Ishikawa (cell line): ENCODE measurements around the gene TBC1D22B.

Experiments
- CEBPB ChIP-seq: IDR thresholded peaks from 2 replicates; pipeline ENCODE4 v1.6.1; 2012
- CREB1 ChIP-seq: IDR thresholded peaks from 2 replicates; pipeline ENCODE4 v1.6.1; 2012; ENCODE audit warnings: low read depth
- EGR1 ChIP-seq: IDR thresholded peaks from 2 replicates; pipeline ENCODE4 v1.6.1; 2012
- EP300 ChIP-seq: IDR thresholded peaks from 2 replicates; pipeline ENCODE4 v1.6.1; 2012; ENCODE audit warnings: borderline replicate concordance
- FOXM1 ChIP-seq: IDR thresholded peaks from 2 replicates; pipeline ENCODE4 v1.6.1; 2012; ENCODE audit warnings: low read depth, borderline replicate concordance
- NFIC ChIP-seq: IDR thresholded peaks from 2 replicates; pipeline ENCODE4 v1.6.1; 2012
- RAD21 ChIP-seq: IDR thresholded peaks from 2 replicates; pipeline ENCODE4 v1.6.1; 2012; ENCODE audit warnings: low read depth
- TAF1 ChIP-seq: IDR thresholded peaks from 2 replicates; pipeline ENCODE4 v1.6.1; 2012; ENCODE audit warnings: low read depth, mild to moderate bottlenecking
- TCF12 ChIP-seq: IDR thresholded peaks from 2 replicates; pipeline ENCODE4 v1.6.1; 2012; ENCODE audit warnings: low read depth
- TEAD4 ChIP-seq: IDR thresholded peaks from 2 replicates; pipeline ENCODE4 v1.6.1; 2012
- USF1 ChIP-seq: IDR thresholded peaks from 2 replicates; pipeline ENCODE4 v1.6.1; 2012
- YY1 ChIP-seq: IDR thresholded peaks from 2 replicates; pipeline ENCODE4 v1.6.1; 2012; ENCODE audit warnings: low read depth
- ZBTB7A ChIP-seq: IDR thresholded peaks from 2 replicates; pipeline ENCODE4 v1.6.1; 2012; ENCODE audit warnings: low read depth
- TF ChIP-seq, protein P1 (sequence below): IDR thresholded peaks from 2 replicates; pipeline ENCODE4 v1.6.1; 2012
- TF ChIP-seq, protein P2 (sequence below): IDR thresholded peaks from 2 replicates; pipeline ENCODE4 v1.6.1; 2012; ENCODE audit warnings: low read depth, mild to moderate bottlenecking

TBC1D22B gene

GRCh38 chr6:37319856-37320480 is 62.4 kb downstream of the TBC1D22B start:
- TF ChIP-seq EGR1, result no peak
- TF ChIP-seq USF1, result no peak
- no peak for TF ChIP-seq CREB1
- TF ChIP-seq TCF12, result no peak
- no peak for TF ChIP-seq EP300
- no peak for TF ChIP-seq TEAD4
- TF ChIP-seq, protein P1, sequence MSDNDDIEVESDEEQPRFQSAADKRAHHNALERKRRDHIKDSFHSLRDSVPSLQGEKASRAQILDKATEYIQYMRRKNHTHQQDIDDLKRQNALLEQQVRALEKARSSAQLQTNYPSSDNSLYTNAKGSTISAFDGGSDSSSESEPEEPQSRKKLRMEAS, result no peak
- TF ChIP-seq NFIC, result no peak

DNA sequence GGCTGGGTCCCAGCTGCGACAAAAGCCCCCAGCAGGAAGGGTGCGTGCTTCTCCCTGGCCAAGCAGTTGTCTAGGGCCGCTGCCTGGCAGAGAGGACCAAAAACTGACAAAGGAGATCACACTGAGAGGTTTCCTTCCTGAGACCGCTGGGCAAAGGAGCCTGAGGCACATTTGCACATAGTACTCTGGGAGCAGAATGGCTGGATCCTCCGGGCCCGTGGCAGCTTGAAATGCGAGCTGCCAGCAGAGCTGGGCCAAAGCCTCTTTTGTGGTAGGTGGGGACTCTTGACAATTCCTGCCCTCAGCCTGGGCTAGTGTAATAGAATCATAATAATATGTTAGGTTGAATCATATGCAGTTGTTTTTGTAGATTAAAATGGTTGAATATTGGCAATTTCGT is 63.1 kb downstream of the TBC1D22B start:
- no peak for TF ChIP-seq RAD21
- TF ChIP-seq CREB1, result no peak
- TF ChIP-seq NFIC, result no peak
- TF ChIP-seq YY1, result no peak
- no peak for TF ChIP-seq EGR1
- no peak for TF ChIP-seq TEAD4
- TF ChIP-seq ZBTB7A, result no peak
- TF ChIP-seq, protein P2, sequence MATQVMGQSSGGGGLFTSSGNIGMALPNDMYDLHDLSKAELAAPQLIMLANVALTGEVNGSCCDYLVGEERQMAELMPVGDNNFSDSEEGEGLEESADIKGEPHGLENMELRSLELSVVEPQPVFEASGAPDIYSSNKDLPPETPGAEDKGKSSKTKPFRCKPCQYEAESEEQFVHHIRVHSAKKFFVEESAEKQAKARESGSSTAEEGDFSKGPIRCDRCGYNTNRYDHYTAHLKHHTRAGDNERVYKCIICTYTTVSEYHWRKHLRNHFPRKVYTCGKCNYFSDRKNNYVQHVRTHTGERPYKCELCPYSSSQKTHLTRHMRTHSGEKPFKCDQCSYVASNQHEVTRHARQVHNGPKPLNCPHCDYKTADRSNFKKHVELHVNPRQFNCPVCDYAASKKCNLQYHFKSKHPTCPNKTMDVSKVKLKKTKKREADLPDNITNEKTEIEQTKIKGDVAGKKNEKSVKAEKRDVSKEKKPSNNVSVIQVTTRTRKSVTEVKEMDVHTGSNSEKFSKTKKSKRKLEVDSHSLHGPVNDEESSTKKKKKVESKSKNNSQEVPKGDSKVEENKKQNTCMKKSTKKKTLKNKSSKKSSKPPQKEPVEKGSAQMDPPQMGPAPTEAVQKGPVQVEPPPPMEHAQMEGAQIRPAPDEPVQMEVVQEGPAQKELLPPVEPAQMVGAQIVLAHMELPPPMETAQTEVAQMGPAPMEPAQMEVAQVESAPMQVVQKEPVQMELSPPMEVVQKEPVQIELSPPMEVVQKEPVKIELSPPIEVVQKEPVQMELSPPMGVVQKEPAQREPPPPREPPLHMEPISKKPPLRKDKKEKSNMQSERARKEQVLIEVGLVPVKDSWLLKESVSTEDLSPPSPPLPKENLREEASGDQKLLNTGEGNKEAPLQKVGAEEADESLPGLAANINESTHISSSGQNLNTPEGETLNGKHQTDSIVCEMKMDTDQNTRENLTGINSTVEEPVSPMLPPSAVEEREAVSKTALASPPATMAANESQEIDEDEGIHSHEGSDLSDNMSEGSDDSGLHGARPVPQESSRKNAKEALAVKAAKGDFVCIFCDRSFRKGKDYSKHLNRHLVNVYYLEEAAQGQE, result no peak
- TF ChIP-seq EP300, result no peak
- TF ChIP-seq CEBPB, result no peak
- no peak for TF ChIP-seq TAF1
- no peak for TF ChIP-seq TCF12
- TF ChIP-seq USF1, result no peak
- no peak for TF ChIP-seq FOXM1
- TF ChIP-seq, protein P1, result no peak

DNA sequence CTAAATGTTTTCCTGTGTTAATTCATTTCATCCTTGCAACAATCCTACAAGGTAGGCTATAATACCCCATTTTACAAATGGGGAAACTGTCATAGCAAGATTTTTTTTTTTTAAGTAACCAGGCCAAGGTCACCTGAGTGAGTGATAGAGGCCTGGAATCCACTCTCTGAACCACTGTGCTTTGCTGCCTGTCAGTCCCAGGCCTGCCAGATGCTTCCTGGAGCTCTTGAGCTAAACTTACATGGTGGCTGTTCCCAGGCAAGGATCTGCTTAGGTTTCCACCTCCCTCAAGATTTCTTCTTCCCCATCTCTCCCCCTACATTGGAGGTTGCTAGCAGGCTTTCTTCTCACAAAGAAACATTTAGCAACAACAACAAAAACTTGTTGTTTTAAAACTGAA is 63.5 kb downstream of the TBC1D22B start:
- TF ChIP-seq YY1 (no peak), TEAD4 (no peak), TAF1 (no peak)

DNA sequence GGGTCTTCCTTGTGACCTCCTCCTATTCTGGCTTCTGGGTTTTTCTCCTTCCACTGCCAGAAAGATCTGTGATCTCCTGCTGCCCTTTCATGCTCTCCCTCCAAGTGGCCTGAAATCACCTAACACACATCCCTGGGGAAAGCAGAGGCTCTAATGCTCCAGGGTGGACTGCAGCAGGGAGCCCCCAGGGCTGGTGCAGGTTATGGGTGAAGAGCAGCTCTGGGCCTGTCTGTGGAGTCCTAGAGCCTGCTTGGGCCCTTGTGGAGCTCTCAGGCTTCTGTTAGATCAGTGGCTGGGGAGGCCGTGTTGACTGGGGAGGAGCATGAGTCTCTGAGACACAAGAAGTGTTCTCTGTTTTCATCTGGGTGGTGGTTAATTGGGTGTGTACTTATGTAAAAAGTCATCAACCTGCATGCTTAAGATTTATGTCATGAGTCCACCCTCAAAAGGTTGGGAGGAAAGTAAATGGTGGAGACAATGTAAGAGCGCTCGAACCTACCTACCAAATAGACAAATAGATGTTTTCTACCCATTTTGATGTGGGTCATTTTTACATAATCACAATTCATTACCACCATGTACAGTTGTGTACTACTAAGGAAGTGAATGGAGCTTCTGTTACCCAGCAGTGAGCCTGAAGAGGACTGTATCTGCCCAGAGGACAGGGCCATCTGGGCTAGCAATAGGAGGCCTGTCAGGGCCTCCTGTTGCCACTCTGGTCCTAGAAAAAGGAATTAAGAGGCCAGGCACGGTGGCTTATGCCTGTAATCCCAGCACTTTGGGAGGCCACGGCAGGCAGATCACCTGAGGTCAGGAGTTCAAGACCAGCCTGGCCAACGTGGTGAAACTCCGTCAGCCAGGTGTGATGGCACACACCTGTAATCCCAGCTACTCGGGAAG is 64.2 kb downstream of the TBC1D22B start:
- TF ChIP-seq TCF12, result no peak
- TF ChIP-seq, protein P2, result no peak
- TF ChIP-seq CEBPB, result no peak
- TF ChIP-seq TAF1, result no peak
- no peak for TF ChIP-seq RAD21
- no peak for TF ChIP-seq TEAD4
- no peak for TF ChIP-seq EP300
- no peak for TF ChIP-seq NFIC
- no peak for TF ChIP-seq USF1
- TF ChIP-seq, protein P1, result no peak
- TF ChIP-seq EGR1, result no peak
- TF ChIP-seq ZBTB7A, result no peak
- no peak for TF ChIP-seq YY1
- no peak for TF ChIP-seq FOXM1
- TF ChIP-seq CREB1, result no peak

GRCh38 chr6:37323580-37323979 is 66.0 kb downstream of the TBC1D22B start:
- TF ChIP-seq TEAD4, result no peak
- TF ChIP-seq, protein P1, result no peak
- no peak for TF ChIP-seq RAD21
- TF ChIP-seq YY1, result no peak
- TF ChIP-seq EP300, result no peak
- no peak for TF ChIP-seq TCF12
- TF ChIP-seq EGR1, result no peak
- no peak for TF ChIP-seq ZBTB7A
- TF ChIP-seq CREB1, result no peak
- no peak for TF ChIP-seq USF1
- no peak for TF ChIP-seq NFIC
